Cardiac muscle cell (in vitro differentiated cells and primary cell): Measurements from ENCODE around the gene CKB. TPM values are rescaled to one million over a fixed set of nuclear protein-coding genes. Genes with fewer than 3 reads are reported as not detected.

Experiments
- DNase-seq, 2 donors: peaks; one replicate each; pipeline versions ENCODE4 v3.0.0 to v3.0.0-alpha.2; 2010 to 2017; ENCODE audit warnings: low read depth in 1 of 2, low spot score in 1 of 2
- H3K27ac ChIP-seq: fragments of 200-600 bp; sonication (generic); 2 replicates; pipeline ENCODE4 v1.5.1; 2016
- H3K27me3 ChIP-seq: fragments of 200-600 bp; sonication (generic); 2 replicates; pipeline ENCODE4 v1.6.0; 2016; ENCODE audit warnings: control low read depth
- H3K36me3 ChIP-seq: fragments of 200-600 bp; sonication (generic); 2 replicates; pipeline ENCODE4 v1.5.1; 2016; ENCODE audit warnings: control low read depth
- H3K4me1 ChIP-seq: fragments of 200-600 bp; sonication (generic); 2 replicates; pipeline ENCODE4 v1.8.1; 2017; ENCODE audit warnings: low read depth, mild to moderate bottlenecking, mixed run types
- H3K4me3 ChIP-seq: fragments of 200-600 bp; sonication (generic); 2 replicates; pipeline ENCODE4 v1.5.1; 2016; ENCODE audit warnings: mild to moderate bottlenecking
- H3K9me3 ChIP-seq: fragments of 200-600 bp; sonication (generic); 2 replicates; pipeline ENCODE4 v1.5.1; 2017; ENCODE audit warnings: low read depth, mild to moderate bottlenecking, control low read depth
- polyA plus RNA-seq: library from polyadenylated mRNA; unstranded; fragments of >200 nt; fragmentation: Nextera tagmentation; extraction: Ambion mirVana; gene quantifications from 2 replicates; pipeline ENCODE4 v1.2.1, GENCODE V29; 2016
- total RNA-seq: library from RNA; depleted of rRNA; stranded (reverse); fragments of >200 nt; gene quantifications from 2 replicates; pipeline ENCODE4 v1.2.3, GENCODE V29; 2016
- TF ChIP-seq, protein P1 (sequence below): IDR thresholded peaks from 2 replicates; pipeline ENCODE4 v1.5.1; 2012; ENCODE audit warnings: low read depth, mild to moderate bottlenecking, low read length

CKB gene
- total and polyA plus RNA-seq, 2 experiments from 2014 or later: 169 to 327 TPM

DNA sequence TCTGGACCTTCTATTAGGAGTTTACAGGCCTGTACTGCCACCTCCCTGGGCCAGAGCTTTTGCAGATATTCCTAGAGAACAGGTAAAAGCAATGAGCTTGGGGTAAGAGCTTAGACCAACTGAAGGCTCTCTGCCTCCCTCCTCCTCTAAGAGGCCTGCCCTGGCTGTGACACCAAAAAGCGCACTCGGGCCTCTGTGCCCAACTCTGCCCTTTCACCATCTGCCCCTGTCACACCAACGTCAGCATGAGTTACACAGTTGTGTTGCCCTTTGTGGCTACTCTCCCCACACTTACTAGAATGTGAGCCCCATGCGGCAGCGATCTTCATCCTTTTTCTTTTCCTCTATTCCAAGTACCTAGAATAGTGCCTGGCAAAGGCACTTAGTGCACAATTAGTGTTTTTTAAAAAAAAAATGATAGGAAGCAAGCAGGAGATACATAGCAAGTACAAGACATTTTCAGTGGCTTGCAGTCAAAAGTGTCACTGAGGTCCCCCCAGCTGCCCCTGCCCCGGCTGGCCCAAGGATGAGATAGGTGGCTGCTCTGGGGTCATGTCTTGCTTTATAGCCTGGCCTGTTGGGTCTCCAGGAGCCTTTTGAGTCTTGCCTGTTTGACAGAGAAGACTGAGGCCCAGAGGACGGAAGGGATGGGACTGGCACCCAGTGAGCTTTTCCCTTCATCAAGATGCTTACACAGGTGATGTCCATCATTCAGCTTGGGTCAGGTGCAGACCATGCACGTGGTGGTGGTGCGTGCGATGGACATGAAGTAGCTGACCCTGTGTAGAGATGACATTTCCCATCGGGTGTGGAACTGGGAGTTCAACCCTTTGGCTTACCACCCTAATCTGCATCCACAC lies 12.5 kb downstream of the CKB start:
- DNase-seq: no peak
- no peaks in the 10 kb centered on the region for H3K4me1 ChIP-seq
- TF ChIP-seq, protein P1, sequence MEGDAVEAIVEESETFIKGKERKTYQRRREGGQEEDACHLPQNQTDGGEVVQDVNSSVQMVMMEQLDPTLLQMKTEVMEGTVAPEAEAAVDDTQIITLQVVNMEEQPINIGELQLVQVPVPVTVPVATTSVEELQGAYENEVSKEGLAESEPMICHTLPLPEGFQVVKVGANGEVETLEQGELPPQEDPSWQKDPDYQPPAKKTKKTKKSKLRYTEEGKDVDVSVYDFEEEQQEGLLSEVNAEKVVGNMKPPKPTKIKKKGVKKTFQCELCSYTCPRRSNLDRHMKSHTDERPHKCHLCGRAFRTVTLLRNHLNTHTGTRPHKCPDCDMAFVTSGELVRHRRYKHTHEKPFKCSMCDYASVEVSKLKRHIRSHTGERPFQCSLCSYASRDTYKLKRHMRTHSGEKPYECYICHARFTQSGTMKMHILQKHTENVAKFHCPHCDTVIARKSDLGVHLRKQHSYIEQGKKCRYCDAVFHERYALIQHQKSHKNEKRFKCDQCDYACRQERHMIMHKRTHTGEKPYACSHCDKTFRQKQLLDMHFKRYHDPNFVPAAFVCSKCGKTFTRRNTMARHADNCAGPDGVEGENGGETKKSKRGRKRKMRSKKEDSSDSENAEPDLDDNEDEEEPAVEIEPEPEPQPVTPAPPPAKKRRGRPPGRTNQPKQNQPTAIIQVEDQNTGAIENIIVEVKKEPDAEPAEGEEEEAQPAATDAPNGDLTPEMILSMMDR: no peak
- no peak overlapping the region for H3K4me3 ChIP-seq
- no peak overlapping the region for H3K27ac ChIP-seq
- no peaks in the 10 kb centered on the region for H3K27me3 ChIP-seq
- H3K9me3 ChIP-seq: no peaks in the 10 kb centered on the region
- H3K36me3 ChIP-seq: peaks cover 6% of the 10 kb centered on the region

DNA sequence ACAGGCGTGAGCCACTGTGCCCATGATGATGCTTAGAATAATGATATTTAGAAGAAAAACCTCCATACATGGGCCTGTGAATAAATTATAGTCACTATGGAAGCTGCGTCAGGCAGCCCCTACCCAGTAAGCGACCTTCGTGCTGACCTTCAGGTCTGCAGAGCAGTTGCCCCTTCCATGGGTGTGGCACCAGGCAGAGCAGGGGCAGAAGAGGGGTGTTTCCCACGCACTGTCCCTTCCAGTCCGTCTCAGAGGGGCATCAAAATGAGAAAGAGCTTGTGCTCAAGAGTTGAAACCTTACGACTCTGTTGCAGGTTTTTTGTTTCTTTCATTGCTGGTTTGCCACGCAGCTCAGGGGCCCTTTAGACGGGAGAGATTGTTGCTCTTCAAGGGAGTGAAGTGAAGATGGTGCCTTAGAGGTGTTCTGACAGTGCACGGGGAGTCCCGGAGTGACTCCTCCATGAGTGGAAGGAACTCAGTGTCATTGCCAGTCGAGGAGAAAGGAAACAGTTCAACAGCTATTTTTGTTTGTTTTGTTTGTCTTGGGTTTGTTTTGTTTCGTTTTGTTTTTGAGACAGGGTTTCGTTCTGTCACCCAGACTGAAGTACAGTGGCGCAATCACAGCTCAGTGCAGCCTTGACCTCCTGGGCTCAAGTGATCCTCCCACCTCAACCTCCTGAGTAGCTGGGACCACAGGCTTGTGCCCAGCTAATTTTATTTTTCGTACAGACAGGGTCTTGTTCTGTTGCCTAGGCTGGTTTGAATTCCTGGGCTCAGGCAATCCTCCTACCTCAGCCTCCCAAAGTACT lies 13.9 kb downstream of the CKB start:
- Histone ChIP-seq H3K27ac (no peak overlapping the region), H3K4me3 (no peak overlapping the region), H3K4me1 (no peaks in the 10 kb centered on the region), H3K27me3 (no peaks in the 10 kb centered on the region), H3K9me3 (no peaks in the 10 kb centered on the region), H3K36me3 (peaks cover 14% of the 10 kb centered on the region)
- TF ChIP-seq, protein P1: no peak
- no peak for DNase-seq

DNA sequence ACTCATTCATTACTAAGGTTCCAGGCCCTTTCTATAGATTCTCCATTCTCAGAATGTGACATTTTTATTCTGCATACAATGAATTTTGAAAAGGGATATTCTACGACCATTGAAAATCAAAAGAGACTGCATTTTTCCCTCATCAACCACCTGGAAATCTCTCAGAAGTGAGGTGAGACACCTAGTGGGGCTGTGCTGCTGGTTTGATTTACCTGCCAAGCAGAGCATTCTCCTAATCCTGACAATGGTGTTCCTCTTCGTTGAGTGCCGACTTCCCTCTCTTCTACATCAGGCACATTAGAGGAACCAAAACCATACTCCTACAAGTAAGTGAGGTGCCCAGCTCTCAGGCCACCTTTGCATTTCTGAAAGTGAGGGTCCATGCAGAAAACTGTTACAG lies 14.9 kb downstream of the CKB start:
- no peak for DNase-seq
- Histone ChIP-seq H3K36me3 (peaks cover 23% of the 10 kb centered on the region), H3K27me3 (no peaks in the 10 kb centered on the region), H3K4me3 (no peak overlapping the region), H3K27ac (no peak overlapping the region), H3K4me1 (no peaks in the 10 kb centered on the region), H3K9me3 (no peaks in the 10 kb centered on the region)
- TF ChIP-seq, protein P1: no peak

DNA sequence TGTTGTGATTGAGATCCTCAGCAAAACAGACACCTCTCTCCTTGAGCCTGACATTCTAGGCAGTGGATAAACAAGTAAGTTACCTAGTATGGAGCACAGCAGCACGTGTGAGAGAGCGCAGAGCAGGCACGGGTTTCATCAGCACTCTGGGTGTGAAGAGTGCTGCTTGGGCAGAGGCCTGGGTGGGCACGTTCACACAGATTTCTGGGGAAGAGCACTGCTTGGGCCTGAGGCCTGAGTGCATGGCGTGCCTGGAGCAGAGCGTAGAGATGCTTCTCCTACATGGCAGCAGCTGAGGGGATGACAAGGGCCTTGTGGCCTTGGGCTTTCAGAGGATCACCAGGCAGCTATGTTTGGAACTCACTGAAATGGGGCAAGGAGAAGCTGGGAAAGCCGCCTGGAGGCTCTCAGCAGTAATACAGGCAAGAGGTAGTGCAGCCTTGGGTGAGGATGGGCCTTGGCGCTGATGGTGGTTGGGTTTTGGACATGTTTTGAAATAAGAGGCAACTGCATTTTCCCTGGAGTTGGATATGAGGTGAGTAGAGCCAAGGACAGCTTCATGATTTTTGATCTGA lies 17.6 kb downstream of the CKB start:
- Histone ChIP-seq H3K4me3 (no peak overlapping the region), H3K36me3 (peaks cover 29% of the 10 kb centered on the region), H3K9me3 (no peaks in the 10 kb centered on the region), H3K27ac (no peak overlapping the region), H3K4me1 (no peaks in the 10 kb centered on the region), H3K27me3 (no peaks in the 10 kb centered on the region)
- TF ChIP-seq, protein P1: no peak
- DNase-seq: no peak

DNA sequence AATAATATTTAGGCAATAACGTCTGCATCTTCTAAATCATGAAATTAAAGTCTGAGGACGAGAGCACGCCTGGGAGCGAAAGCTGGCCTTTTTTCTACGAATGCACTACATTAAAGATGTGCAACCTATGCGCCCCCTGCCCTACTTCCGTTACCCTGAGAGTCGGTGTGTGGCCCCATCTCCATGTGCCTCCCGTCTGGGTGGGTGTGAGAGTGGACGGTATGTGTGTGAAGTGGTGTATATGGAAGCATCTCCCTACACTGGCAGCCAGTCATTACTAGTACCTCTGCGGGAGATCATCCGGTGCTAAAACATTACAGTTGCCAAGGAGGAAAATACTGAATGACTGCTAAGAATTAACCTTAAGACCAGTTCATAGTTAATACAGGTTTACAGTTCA lies 19.3 kb downstream of the CKB start:
- Histone ChIP-seq H3K36me3 (peaks cover 33% of the 10 kb centered on the region), H3K27me3 (no peaks in the 10 kb centered on the region), H3K4me3 (no peak overlapping the region), H3K9me3 (no peaks in the 10 kb centered on the region), H3K4me1 (no peaks in the 10 kb centered on the region), H3K27ac (no peak overlapping the region)
- no peak for DNase-seq
- TF ChIP-seq, protein P1: no peak
